Testis (tissue), 3 donors: Measurements from ENCODE around the gene TBC1D22A. TPM values are rescaled to one million over a fixed set of nuclear protein-coding genes. Genes with fewer than 3 reads are reported as not detected.

Experiments
- DNase-seq: peaks from one replicate; pipeline ENCODE4 v3.0.0-alpha.2; 2019
- H3K27ac ChIP-seq, 2 donors: fragments of 200-600 bp; sonication (generic); one replicate each; pipeline ENCODE4 v1.5.1; 2019
- H3K27me3 ChIP-seq: fragments of 200-600 bp; sonication (generic); one replicate; pipeline ENCODE4 v1.5.1; 2019
- H3K36me3 ChIP-seq: fragments of 200-600 bp; sonication (generic); one replicate; pipeline ENCODE4 v1.5.1; 2017; ENCODE audit warnings: low read depth; ENCODE audit errors: missing control alignments
- H3K4me1 ChIP-seq: fragments of 200-600 bp; sonication (generic); one replicate; pipeline ENCODE4 v1.5.1; 2019
- H3K4me3 ChIP-seq, 2 donors: fragments of 200-600 bp; sonication (generic); one replicate each; pipeline ENCODE4 v1.5.1; 2017 to 2019
- H3K9me3 ChIP-seq: fragments of 200-600 bp; sonication (generic); one replicate; pipeline ENCODE4 v1.5.1; 2017
- CTCF ChIP-seq, 3 experiments: fragments of 450-650 bp in 2 of 3; fragments of 200-600 bp in 1 of 3; sonication (generic) in 1 of 3; IDR thresholded peaks; one replicate each; pipeline ENCODE4 v1.5.1; 2016 to 2019; ENCODE audit warnings: antibody characterized with exemption in 3 of 3, mild to moderate bottlenecking in 2 of 3, moderate library complexity in 1 of 3
- POLR2A ChIP-seq: fragments of 450-650 bp; IDR thresholded peaks from one replicate; pipeline ENCODE4 v1.6.1; 2017; ENCODE audit warnings: antibody characterized with exemption, mild to moderate bottlenecking, moderate library complexity
- WGBS, 2 donors: methylation state at CpG; one replicate each; pipeline ENCODE4 v1.1.5; 2018; 5-methylcytosine and 5-hydroxymethylcytosine counted together
- intact Hi-C: fragments of 100-400 bp; cut with DNase I; formaldehyde crosslinking; loops from one replicate; pipeline ENCODE4 v1.15.1; 2023; ENCODE audit warnings: low total_unique reads
- polyA plus RNA-seq: library from polyadenylated mRNA; stranded (reverse); fragments of 350-450 nt; fragmentation: Illumina TruSeq; extraction: RNeasy Lipid Tissue Mini Kit (QIAGEN cat#74804); gene quantifications from one replicate; pipeline ENCODE4 v1.2.3, GENCODE V29; 2014; ENCODE audit warnings: low read depth, low replicate concordance; ENCODE audit not compliant: insufficient read depth
- total RNA-seq, 2 donors: library from RNA; depleted of rRNA; stranded (reverse); fragments of >200 nt; gene quantifications; one replicate each; pipeline ENCODE4 v1.2.3, GENCODE V29; 2016

TBC1D22A gene
- total and polyA plus RNA-seq, 3 donors from 2014 or later = 16.6 to 32.8 (median 28.5) TPM

- H3K27me3 ChIP-seq = no peaks in the 10 kb centered on the region
- WGBS, 2 donors = 92 to 96% methylated on average over 4 of the region's 4 CpGs
- H3K4me3 ChIP-seq = no peak overlapping the region
- no peak for DNase-seq
- intact Hi-C loops = no loop called here
- no peaks in the 10 kb centered on the region for H3K4me1 ChIP-seq
- no peak overlapping the region for H3K27ac ChIP-seq
- no peaks in the 10 kb centered on the region for H3K9me3 ChIP-seq
- H3K36me3 ChIP-seq = no peaks in the 10 kb centered on the region
- TF ChIP-seq CTCF (IDR thresholded peaks at IDR 0.05) (no peak), POLR2A (no peak)
These were observed 342.6 kb downstream of the TBC1D22A start for GRCh38 chr22:47105085-47105484.

- TF ChIP-seq CTCF (IDR thresholded peaks at IDR 0.05) (no peak), POLR2A (no peak)
- H3K27me3 ChIP-seq = no peaks in the 10 kb centered on the region
- no peaks in the 10 kb centered on the region for H3K9me3 ChIP-seq
- H3K36me3 ChIP-seq = no peaks in the 10 kb centered on the region
- intact Hi-C loops = no loop called here
- H3K4me3 ChIP-seq = no peak overlapping the region
- DNase-seq = no peak
- WGBS, 2 donors = 91 to 96% methylated on average over 5 of the region's 5 CpGs
- no peak overlapping the region for H3K27ac ChIP-seq
- H3K4me1 ChIP-seq = no peaks in the 10 kb centered on the region
These were observed 344.4 kb downstream of the TBC1D22A start for GRCh38 chr22:47106806-47107205.

GRCh38 chr22:47107431-47107830, 345.0 kb downstream of the TBC1D22A start:
- H3K4me1 ChIP-seq = no peaks in the 10 kb centered on the region
- 93 to 95% methylated on average over 2 of the region's 2 CpGs for whole genome bisulfite sequencing, 2 donors
- H3K4me3 ChIP-seq = no peak overlapping the region
- no peaks in the 10 kb centered on the region for H3K9me3 ChIP-seq
- H3K27ac ChIP-seq = no peak overlapping the region
- TF ChIP-seq POLR2A (no peak), CTCF (IDR thresholded peaks at IDR 0.05) (no peak)
- no peaks in the 10 kb centered on the region for H3K36me3 ChIP-seq
- intact Hi-C loops = no loop called here
- no peaks in the 10 kb centered on the region for H3K27me3 ChIP-seq
- DNase-seq = no peak

- peak; percentile 54 for DNase-seq
- intact Hi-C loops = no loop called here
- WGBS, 2 donors = 74 to 84% methylated on average over 16 to 18 of the region's 18 CpGs
These were observed 348.5 kb downstream of the TBC1D22A start for GRCh38 chr22:47110817-47111443.

More at GRCh38 chr22:47110817-47111443, 348.5 kb downstream of the TBC1D22A start:
- H3K27ac ChIP-seq = peak overlapping the region in 1 of 2 donors; percentile 50
- no peak for TF ChIP-seq POLR2A
- TF ChIP-seq CTCF (IDR thresholded peaks at IDR 0.05) = no peak
- H3K27me3 ChIP-seq = no peaks in the 10 kb centered on the region
- H3K4me1 ChIP-seq = no peaks in the 10 kb centered on the region
- H3K9me3 ChIP-seq = no peaks in the 10 kb centered on the region
- no peaks in the 10 kb centered on the region for H3K36me3 ChIP-seq
- H3K4me3 ChIP-seq = no peak overlapping the region
